Common myeloid progenitor, CD34-positive (primary cell): ENCODE data around the gene CCDC183. TPM values are rescaled to one million over a fixed set of nuclear protein-coding genes. Genes with fewer than 3 reads are reported as not detected.

Experiments
- CTCF ChIA-PET: fragments of 350-600 bp; sonication (Branson Sonifier 250); formaldehyde crosslinking; loops from one replicate; lab custom pipeline; 2021; ENCODE audit warnings: antibody characterized with exemption; lab: Charles Lee
- POLR2A ChIA-PET: fragments of 350-600 bp; sonication (Branson Sonifier 250); formaldehyde crosslinking; loops from one replicate; lab custom pipeline; 2021; ENCODE audit warnings: antibody characterized with exemption; lab: Charles Lee
- DNase-seq, 3 donors: peaks; one replicate each; pipeline versions ENCODE4 v3.0.0 to v3.0.0-alpha.2; 2013
- H3K27ac ChIP-seq, 2 experiments: 1 replicate in 1 of 2; 2 replicates in 1 of 2; pipeline ENCODE4 v1.7.0; 2013; ENCODE audit warnings: inconsistent platforms in 2 of 2, low read length in 2 of 2, mild to moderate bottlenecking in 2 of 2, low read depth in 1 of 2, moderate library complexity in 1 of 2; ENCODE audit not compliant: severe bottlenecking in 2 of 2, insufficient read depth in 1 of 2, poor library complexity in 1 of 2
- H3K27me3 ChIP-seq, 5 experiments: replicated peaks in 2 of 5; 1 replicate in 3 of 5; 2 replicates in 2 of 5; pipeline versions ENCODE4 v1.6.1 to v1.7.0; 2013; ENCODE audit warnings: low read length in 4 of 5, mild to moderate bottlenecking in 2 of 5, moderate library complexity in 2 of 5, inconsistent platforms in 1 of 5; ENCODE audit not compliant: insufficient read depth in 5 of 5, control insufficient read depth in 4 of 5
- H3K36me3 ChIP-seq, 4 experiments: 1 replicate in 2 of 4; 2 replicates in 2 of 4; pipeline versions ENCODE4 v1.6.1 to v1.7.0; 2013; ENCODE audit warnings: low read length in 3 of 4, control low read depth in 1 of 4, mild to moderate bottlenecking in 1 of 4; ENCODE audit not compliant: control insufficient read depth in 4 of 4, insufficient read depth in 4 of 4
- H3K4me1 ChIP-seq, 4 experiments: 1 replicate in 3 of 4; 2 replicates in 1 of 4; pipeline versions ENCODE4 v1.6.1 to v1.7.1; 2013; ENCODE audit warnings: low read length in 3 of 4, mild to moderate bottlenecking in 3 of 4, control low read depth in 1 of 4, inconsistent platforms in 1 of 4, moderate library complexity in 1 of 4; ENCODE audit not compliant: control insufficient read depth in 4 of 4, insufficient read depth in 4 of 4; ENCODE audit errors: control extremely low read depth in 1 of 4
- H3K4me3 ChIP-seq, 7 experiments: 1 replicate in 4 of 7; 2 replicates in 3 of 7; pipeline versions ENCODE4 v1.5.1 to v1.7.0; 2013; ENCODE audit warnings: mild to moderate bottlenecking in 7 of 7, low read length in 6 of 7, moderate library complexity in 6 of 7, inconsistent platforms in 2 of 7, low read depth in 2 of 7, control low read depth in 1 of 7; ENCODE audit not compliant: insufficient read depth in 4 of 7, control insufficient read depth in 1 of 7; ENCODE audit errors: extremely low read depth in 1 of 7
- H3K9me3 ChIP-seq, 5 experiments: 1 replicate in 4 of 5; 2 replicates in 1 of 5; pipeline versions ENCODE4 v1.6.1 to v1.7.1; 2013; ENCODE audit warnings: low read length in 4 of 5, mild to moderate bottlenecking in 2 of 5, inconsistent platforms in 1 of 5, low read depth in 1 of 5, moderate library complexity in 1 of 5; ENCODE audit not compliant: control insufficient read depth in 4 of 5, insufficient read depth in 2 of 5; ENCODE audit errors: control extremely low read depth in 1 of 5
- WGBS: methylation state at CpG from one replicate; pipeline ENCODE4 v1.1.5; 2013; ENCODE audit not compliant: insufficient coverage; 5-methylcytosine and 5-hydroxymethylcytosine counted together
- polyA plus RNA-seq: library from polyadenylated mRNA; unstranded; fragments of 120-200 nt; gene quantifications from one replicate; pipeline ENCODE4 v1.2.1, GENCODE V29; 2013

The CCDC183 gene
- 2.9 TPM for polyA plus RNA-seq

DNA sequence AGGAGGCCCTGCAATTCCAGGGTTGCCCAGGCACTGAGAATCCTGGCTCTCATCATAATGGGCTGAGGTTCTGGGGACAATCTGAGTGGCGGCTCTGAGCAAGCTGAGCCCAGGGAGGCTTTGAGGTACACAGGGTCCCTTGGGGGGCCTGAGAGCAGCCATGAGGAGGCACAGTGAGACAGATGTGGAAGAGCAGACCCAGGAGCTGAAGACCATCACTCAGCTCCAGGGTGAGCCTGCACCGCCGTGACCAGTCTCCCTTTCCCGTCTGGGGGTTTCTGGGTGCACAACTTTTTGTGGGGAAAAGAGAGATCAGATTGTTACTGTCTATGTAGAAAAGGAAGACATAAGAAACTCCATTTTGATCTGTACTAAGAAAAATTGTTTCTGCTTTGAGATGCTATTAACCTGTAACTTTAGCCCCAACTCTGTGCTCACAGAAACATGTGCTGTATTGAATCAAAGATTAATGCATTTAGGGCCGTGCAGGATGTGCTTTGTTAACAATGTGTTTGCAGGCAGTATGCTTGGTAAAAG lies at the start of gene CCDC183:
Gene CCDC183, plus strand, starts transcription at position 101 of the 537 bp plus-strand sequence. Its CDS starts 60 bp downstream, at position 161.
- Histone ChIP-seq H3K27ac (no peak within 1 kb of the TSS), H3K4me3 (no peak within 1 kb of the TSS), H3K4me1 (peaks cover 0 to 43% (median 36%) of the 10 kb centered on the region in 4 experiments), H3K9me3 (no peaks in the 10 kb centered on the region), H3K27me3 (peaks cover 0 to 24% (median 5%) of the 10 kb centered on the region in 5 experiments), H3K36me3 (peaks cover 0 to 17% (median 4%) of the 10 kb centered on the region in 4 experiments)
- ChIA-PET CTCF (interaction anchor here (0.6 to 0.9 kb wide), 2 partner anchors 11 to 251 kb away, joined by 3 read pairs; partner anchors contain the start of gene RABL6), POLR2A (no interaction called here)
- 88% methylated on average over 1 of the region's 5 CpGs for WGBS
- DNase-seq, result no peak

DNA sequence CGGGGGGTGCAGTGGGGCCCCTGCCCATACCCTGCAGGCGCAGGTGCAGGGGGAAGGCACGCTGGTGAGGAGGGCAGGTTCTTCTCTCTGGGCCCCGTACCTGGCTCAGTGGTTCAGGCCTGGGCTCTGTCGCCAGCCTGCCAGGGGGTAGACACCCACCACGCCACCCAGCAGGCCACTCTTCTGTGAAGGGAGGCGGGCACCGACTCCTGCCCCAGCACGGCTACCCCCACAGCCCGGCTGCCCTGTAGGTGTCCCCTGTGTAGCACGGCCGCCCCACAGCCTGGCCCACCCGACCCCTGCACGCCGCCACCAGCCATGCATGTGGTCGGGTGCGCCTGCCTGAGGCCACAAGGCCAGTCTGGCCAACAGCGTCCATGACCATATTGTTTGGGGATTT lies 49.5 kb upstream of the CCDC183 start:
- no peak overlapping the region for H3K27ac ChIP-seq
- no peaks in the 10 kb centered on the region for H3K36me3 ChIP-seq
- peak overlapping the region in 1 of 7 experiments; percentile 10 for H3K4me3 ChIP-seq
- WGBS, result over 99% methylated on average over 14 of the region's 18 CpGs
- no peak for DNase-seq
- no peaks in the 10 kb centered on the region for H3K27me3 ChIP-seq
- peaks cover 0 to 61% (median 45%) of the 10 kb centered on the region in 4 experiments for H3K4me1 ChIP-seq
- peaks cover 0 to 7% (median 2%) of the 10 kb centered on the region in 5 experiments for H3K9me3 ChIP-seq
- ChIA-PET CTCF (interaction anchor here (1.3 to 5.3 kb wide), 3 partner anchors 10 to 26 kb away, joined by 3 to 38 read pairs (median 3); no protein-coding TSS in a partner anchor), POLR2A (no interaction called here)

DNA sequence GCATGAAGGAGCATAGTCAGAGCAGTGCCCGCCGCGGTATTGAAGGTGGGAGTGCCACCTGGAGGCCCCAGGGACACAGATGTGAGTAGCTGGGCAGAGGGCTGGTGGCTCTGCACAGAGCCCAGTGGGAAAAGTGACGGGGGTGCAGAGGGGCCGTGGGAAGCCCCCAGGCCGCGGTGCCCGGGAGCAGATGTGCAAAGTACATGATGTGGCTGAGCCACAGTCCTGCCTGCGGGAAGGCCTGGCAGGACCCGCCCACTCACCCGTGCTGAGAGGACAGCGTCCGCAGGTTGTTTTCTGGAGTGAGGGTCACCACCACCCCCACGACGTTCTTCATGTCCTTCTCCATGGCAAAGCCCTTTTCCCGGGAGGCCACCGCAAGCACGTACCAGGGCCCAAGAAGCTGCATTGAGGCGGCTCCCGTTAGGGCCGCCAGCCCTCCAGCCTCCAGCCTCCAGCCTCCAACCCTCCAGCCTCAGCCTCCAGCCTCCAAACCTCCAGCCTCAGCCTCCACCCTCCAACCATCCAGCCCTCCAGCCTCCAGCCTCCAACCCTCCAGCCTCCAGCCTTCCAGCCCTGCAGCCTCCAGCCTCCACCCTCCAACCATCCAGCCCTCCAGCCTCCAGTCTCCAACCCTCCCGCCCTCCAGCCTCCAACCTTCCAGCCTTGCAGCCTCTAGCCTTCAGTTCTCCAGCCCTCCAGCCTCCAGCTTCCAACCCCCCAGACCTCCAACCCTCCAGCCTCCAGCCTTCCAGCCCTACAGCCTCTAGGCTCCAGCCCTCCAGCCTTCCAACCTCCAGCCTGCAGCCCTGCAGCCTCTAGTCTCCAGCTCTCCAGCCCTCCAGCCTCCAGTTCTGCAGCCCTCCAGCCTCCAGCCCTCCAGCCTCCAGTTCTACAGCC lies 48.7 kb upstream of the CCDC183 start:
- no peak for DNase-seq
- CTCF ChIA-PET, result interaction anchor here (0.8 to 5.3 kb wide), 3 partner anchors 19 to 27 kb away, joined by 3 to 38 read pairs (median 3); no protein-coding TSS in a partner anchor
- Histone ChIP-seq H3K36me3 (no peaks in the 10 kb centered on the region), H3K4me3 (no peak overlapping the region), H3K9me3 (peaks cover 1 to 14% (median 3%) of the 10 kb centered on the region in 5 experiments), H3K4me1 (peaks cover 0 to 53% (median 38%) of the 10 kb centered on the region in 4 experiments), H3K27ac (no peak overlapping the region), H3K27me3 (no peaks in the 10 kb centered on the region)
- 95% methylated on average over 21 of the region's 22 CpGs for WGBS
- POLR2A ChIA-PET, result interaction anchor here (0.7 kb wide), 1 partner anchor 12 kb away, joined by 13 read pairs; no protein-coding TSS in a partner anchor

DNA sequence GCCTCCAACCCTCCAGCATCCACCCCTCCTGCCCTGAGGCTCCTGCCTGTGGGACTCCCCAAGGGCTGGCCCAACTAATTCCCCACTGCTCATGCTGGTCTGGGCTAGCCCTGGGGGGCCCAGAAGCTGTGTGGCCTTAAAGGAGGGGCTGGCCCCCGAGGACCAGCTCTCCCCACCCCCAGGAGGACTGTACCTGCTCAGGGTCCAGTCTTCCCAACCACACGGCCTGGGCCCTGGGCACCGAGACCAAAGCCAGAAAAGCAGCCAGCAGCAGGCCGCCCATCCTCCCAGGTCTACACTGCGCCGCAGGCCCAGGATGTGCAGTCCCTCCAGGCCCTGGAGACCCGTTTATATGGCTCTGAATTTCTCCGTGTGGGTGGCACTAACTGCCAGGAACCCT lies 47.9 kb upstream of the CCDC183 start, which contains the start of gene LCN6:
Gene LCN6, minus strand, starts transcription at position 325 of the 400 bp plus-strand sequence. Its CDS starts 42 bp downstream, at position 283.
- H3K9me3 ChIP-seq, result peaks cover 1 to 16% (median 3%) of the 10 kb centered on the region in 5 experiments
- CTCF ChIA-PET, result interaction anchor here (0.8 to 5.3 kb wide), 5 partner anchors 11 to 35 kb away, joined by 3 to 38 read pairs (median 3); no protein-coding TSS in a partner anchor
- POLR2A ChIA-PET, result interaction anchor here (0.5 kb wide), 1 partner anchor 11 kb away, joined by 4 read pairs; no protein-coding TSS in a partner anchor
- H3K4me3 ChIP-seq, result peak within 1 kb of the TSS in 3 of 7 experiments; percentile 16 to 36 (median 32)
- 76% methylated on average over 8 of the region's 8 CpGs for WGBS
- DNase-seq, result no peak
- peak within 1 kb of the TSS in 1 of 2 experiments; percentile 27 for H3K27ac ChIP-seq
- no peaks in the 10 kb centered on the region for H3K27me3 ChIP-seq
- H3K4me1 ChIP-seq, result peaks cover 0 to 49% (median 30%) of the 10 kb centered on the region in 4 experiments
- no peaks in the 10 kb centered on the region for H3K36me3 ChIP-seq

DNA sequence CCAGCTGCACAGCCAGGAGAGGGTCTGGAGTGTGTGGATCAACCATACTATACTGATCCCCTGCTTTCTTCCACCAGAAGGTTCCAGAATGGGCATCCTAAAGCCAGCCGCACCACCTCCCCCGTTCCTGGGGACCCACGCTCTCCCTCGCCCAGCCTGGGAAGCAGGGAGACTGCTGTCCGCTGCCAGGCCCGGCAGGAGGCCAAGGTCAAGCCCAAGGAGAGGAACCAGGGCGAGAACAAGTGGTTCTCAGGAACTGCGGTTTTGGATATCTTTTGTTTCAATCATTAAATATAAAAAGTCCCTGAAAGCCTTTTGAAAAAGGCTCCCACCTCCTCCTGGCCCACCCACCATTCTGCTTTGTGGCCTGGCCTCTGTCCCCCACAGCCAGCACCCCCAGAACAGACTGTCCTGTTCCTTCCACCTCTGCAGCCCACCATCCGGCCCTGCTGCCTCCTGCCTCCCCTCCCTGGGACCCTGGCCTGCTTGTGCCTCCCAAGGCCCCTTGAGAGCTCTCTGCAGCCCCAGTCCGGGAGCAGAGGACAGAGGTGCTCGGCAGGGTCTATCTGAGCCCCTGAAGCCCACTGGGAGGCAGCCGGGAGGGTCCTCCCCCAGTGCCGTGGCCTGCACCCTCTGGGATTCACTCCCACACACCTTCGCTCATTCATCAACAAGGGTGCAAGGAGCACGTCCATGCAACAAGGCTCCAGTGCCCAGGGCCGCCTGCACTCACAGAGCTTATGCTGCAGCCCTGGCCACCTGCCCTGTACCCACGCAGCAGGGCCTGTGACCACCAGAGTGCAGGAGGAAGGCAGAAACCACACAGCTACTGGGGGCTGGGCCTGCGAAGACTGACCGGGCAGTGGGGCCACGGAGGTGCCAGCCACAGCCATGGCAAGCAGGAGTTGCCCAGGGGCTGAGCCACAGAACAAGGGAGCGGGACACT lies 47.2 kb upstream of the CCDC183 start:
- Histone ChIP-seq H3K27ac (peak overlapping the region in 1 of 2 experiments; percentile 27), H3K9me3 (peaks cover 1 to 17% (median 3%) of the 10 kb centered on the region in 5 experiments), H3K4me3 (peak overlapping the region in 3 of 7 experiments; percentile 16 to 36 (median 32)), H3K4me1 (peaks cover 0 to 50% (median 30%) of the 10 kb centered on the region in 4 experiments), H3K36me3 (no peaks in the 10 kb centered on the region), H3K27me3 (no peaks in the 10 kb centered on the region)
- DNase-seq, result peak in 2 of 3 donors; percentile 45 to 61
- WGBS, result 41% methylated on average over 12 of the region's 21 CpGs
- ChIA-PET POLR2A (interaction anchor here (0.5 to 2.1 kb wide), 5 partner anchors 12 to 62 kb away, joined by 3 to 20 read pairs (median 4); no protein-coding TSS in a partner anchor), CTCF (interaction anchor here (0.7 to 3.4 kb wide), 9 partner anchors 9 to 35 kb away, joined by 3 to 15 read pairs (median 6); partner anchors contain the start of gene LCN8)

DNA sequence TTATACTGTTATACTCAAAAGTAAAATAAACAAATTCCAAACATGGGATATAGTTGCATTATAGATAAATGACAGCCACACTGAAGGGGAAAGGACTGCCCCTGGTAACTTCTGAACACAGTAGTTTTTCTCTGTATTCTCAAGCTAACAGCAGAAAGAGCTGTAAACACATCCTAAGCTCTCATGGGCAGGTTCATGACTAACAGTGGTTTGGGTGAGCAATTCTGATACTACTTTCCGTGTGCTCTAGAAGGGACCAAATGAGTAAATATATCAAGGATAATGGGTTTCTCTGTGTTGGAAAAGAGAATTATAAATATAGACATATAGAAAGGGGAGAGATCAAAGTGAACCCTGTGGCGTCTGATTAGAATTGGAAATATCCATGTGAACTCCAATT lies 45.6 kb upstream of the CCDC183 start:
- Histone ChIP-seq H3K4me3 (no peak overlapping the region), H3K9me3 (peaks cover 1 to 18% (median 3%) of the 10 kb centered on the region in 5 experiments), H3K27ac (peak overlapping the region in 1 of 2 experiments; percentile 25), H3K4me1 (peaks cover 0 to 63% (median 37%) of the 10 kb centered on the region in 4 experiments), H3K27me3 (no peaks in the 10 kb centered on the region), H3K36me3 (no peaks in the 10 kb centered on the region)
- DNase-seq, result no peak
- ChIA-PET POLR2A (interaction anchor here (2.1 kb wide), 1 partner anchor 23 kb away, joined by 20 read pairs; no protein-coding TSS in a partner anchor), CTCF (interaction anchor here (1.1 to 3.4 kb wide), 6 partner anchors 8 to 60 kb away, joined by 3 to 15 read pairs (median 8); partner anchors contain the start of gene LCN8)
- 86% methylated on average over 1 of the region's 2 CpGs for WGBS
